ENCODE measurements around the gene PCBP4. TPM values are rescaled to one million over a fixed set of nuclear protein-coding genes. Genes with fewer than 3 reads are reported as not detected.

Gene PCBP4
- total RNA-seq, 1 experiment from 2014 or later = 28.7 TPM

- H3K4me3 Mint-ChIP-seq = no peak overlapping the region
- no peaks in the 10 kb centered on the region for H3K27me3 Mint-ChIP-seq (ENCODE audit: low read depth)
- no peak for DNase-seq (ENCODE audit: low spot score)
- ChIA-PET CTCF (interaction anchor here (1.2 kb wide), 1 partner anchor 114 kb away, joined by 3 read pairs; no protein-coding TSS in a partner anchor), POLR2A (no interaction called here)
- H3K9me3 Mint-ChIP-seq = no peaks in the 10 kb centered on the region
- peaks cover 52% of the 10 kb centered on the region for H3K36me3 Mint-ChIP-seq
- TF ChIP-seq JUN (CRISPR knock-in tag; IDR thresholded peaks at IDR 0.05) (0 out of 2 replicates have a peak, but pooled peaks have one; percentile 17), FOXP1 (CRISPR knock-in tag; IDR thresholded peaks at IDR 0.05; ENCODE audit: borderline replicate concordance) (no peak), GTF2I (CRISPR knock-in tag; conservative IDR thresholded peaks at IDR 0.05) (no peak), FOXJ3 (CRISPR knock-in tag; IDR thresholded peaks at IDR 0.05; ENCODE audit: borderline replicate concordance) (no peak), AFF4 (CRISPR knock-in tag; IDR thresholded peaks at IDR 0.05; ENCODE audit: borderline replicate concordance) (no peak)
- H3K4me1 Mint-ChIP-seq = no peaks in the 10 kb centered on the region
- H3K27ac Mint-ChIP-seq = no peak overlapping the region
- no peak for ATAC-seq
Observed at GRCh38 chr3:51934139-51934850, 33.0 kb downstream of the PCBP4 start.

GRCh38 chr3:51933471-51934138, 33.6 kb downstream of the PCBP4 start:
- ChIA-PET CTCF (interaction anchor here (0.6 kb wide), 1 partner anchor 215 kb away, joined by 4 read pairs; no protein-coding TSS in a partner anchor), POLR2A (no interaction called here)
- Mint-ChIP-seq H3K27ac (no peak overlapping the region), H3K27me3 (ENCODE audit: low read depth) (no peaks in the 10 kb centered on the region), H3K36me3 (peaks cover 48% of the 10 kb centered on the region), H3K4me3 (no peak overlapping the region), H3K4me1 (no peaks in the 10 kb centered on the region), H3K9me3 (no peaks in the 10 kb centered on the region)
- ATAC-seq (no peak), DNase-seq (ENCODE audit: low spot score) (no peak)
- TF ChIP-seq AR (CRISPR knock-in tag; IDR thresholded peaks at IDR 0.05) (no peak), FOXJ3 (CRISPR knock-in tag; IDR thresholded peaks at IDR 0.05; ENCODE audit: borderline replicate concordance) (no peak), CREM (CRISPR knock-in tag; IDR thresholded peaks at IDR 0.05) (no peak), ZNF396 (CRISPR knock-in tag; IDR thresholded peaks at IDR 0.05; ENCODE audit: borderline replicate concordance) (no peak), ZNF512 (CRISPR knock-in tag; IDR thresholded peaks at IDR 0.05; ENCODE audit: borderline replicate concordance) (no peak), FOXK1 (CRISPR knock-in tag; IDR thresholded peaks at IDR 0.05) (no peak), ZNF416 (CRISPR knock-in tag; IDR thresholded peaks at IDR 0.05) (no peak), ZNF138 (CRISPR knock-in tag; conservative IDR thresholded peaks at IDR 0.05) (no peak), ZBTB43 (CRISPR knock-in tag; IDR thresholded peaks at IDR 0.05) (no peak), ATF2 (CRISPR knock-in tag; IDR thresholded peaks at IDR 0.05; ENCODE audit: borderline replicate concordance, low read depth) (no peak), TCF7 (CRISPR knock-in tag; IDR thresholded peaks at IDR 0.05; ENCODE audit: low read depth) (no peak), MYBL2 (CRISPR knock-in tag; IDR thresholded peaks at IDR 0.05) (no peak), NR1H2 (CRISPR knock-in tag; IDR thresholded peaks at IDR 0.05) (no peak), ZNF219 (CRISPR knock-in tag; IDR thresholded peaks at IDR 0.05; ENCODE audit: borderline replicate concordance) (no peak), ZBTB21 (CRISPR knock-in tag; IDR thresholded peaks at IDR 0.05; ENCODE audit: borderline replicate concordance) (no peak), RORB (CRISPR knock-in tag; IDR thresholded peaks at IDR 0.05) (no peak), ATF3 (CRISPR knock-in tag; conservative IDR thresholded peaks at IDR 0.05) (no peak), NFE2L1 (CRISPR knock-in tag; IDR thresholded peaks at IDR 0.05) (no peak), TEAD1 (CRISPR knock-in tag; IDR thresholded peaks at IDR 0.05) (no peak)
